ENCODE measurements around the gene TRAPPC12. TPM values are rescaled to one million over a fixed set of nuclear protein-coding genes. Genes with fewer than 3 reads are reported as not detected.

TRAPPC12 gene
- total RNA-seq, 1 experiment from 2014 or later = 86.0 TPM

- DNase-seq = no peak
- Histone ChIP-seq H3K14ac (ENCODE audit: insufficient read depth, low read length) (no peak overlapping the region), H3K56ac (ENCODE audit: insufficient read length, low read depth, low read length) (no peak overlapping the region), H3K4ac (ENCODE audit: low read depth, low read length) (no peak overlapping the region), H3K23ac (ENCODE audit: insufficient read length, low read depth, low read length) (no peak overlapping the region), H2AFZ (ENCODE audit: low read length) (no peak overlapping the region), H4K20me1 (ENCODE audit: control insufficient read depth, insufficient read depth, insufficient read length) (no peaks in the 10 kb centered on the region), H3K27me3 (ENCODE audit: insufficient read depth, low read length) (no peaks in the 10 kb centered on the region), H3K4me1 (ENCODE audit: insufficient read depth, low read length) (no peaks in the 10 kb centered on the region; the same call in 1 of the 2 replicates), H3T11ph (ENCODE audit: low read length) (no peak overlapping the region), H3K9me3 (ENCODE audit: control insufficient read depth, low read depth, low read length) (no peaks in the 10 kb centered on the region), H2BK15ac (ENCODE audit: low read depth, low read length) (no peak overlapping the region), H2AK5ac (ENCODE audit: insufficient read length, low read length) (no peak overlapping the region), H2BK12ac (ENCODE audit: insufficient read length, low read depth, low read length) (no peak overlapping the region), H3K79me1 (ENCODE audit: insufficient read depth, low read depth, low read length, poor library complexity, severe bottlenecking) (no peaks in the 10 kb centered on the region), H4K91ac (ENCODE audit: insufficient read length, low read depth, low read length) (no peak overlapping the region), H3K4me2 (ENCODE audit: insufficient read depth, insufficient read length, low read length) (no peak overlapping the region), H2BK120ac (ENCODE audit: low read depth, low read length, poor library complexity, severe bottlenecking) (no peak overlapping the region), H3K9ac (ENCODE audit: extremely low read depth, insufficient read length, low read length) (no peak overlapping the region), H4K8ac (replicated peaks; ENCODE audit: insufficient read length, low read depth, low read length) (no peak overlapping the region), H2BK5ac (ENCODE audit: insufficient read length, low read length) (no peak overlapping the region), H4K5ac (ENCODE audit: insufficient read length, low read depth, low read length) (no peak overlapping the region), H3K79me2 (ENCODE audit: insufficient read depth, low read length) (no peaks in the 10 kb centered on the region; the same call in 1 of the 2 replicates), H3K23me2 (ENCODE audit: insufficient read length, low read depth, low read length, poor library complexity, severe bottlenecking) (no peaks in the 10 kb centered on the region), H2BK20ac (ENCODE audit: low read depth, low read length, poor library complexity, severe bottlenecking) (no peak overlapping the region), H3K27ac (ENCODE audit: insufficient read length, low read depth, low read length) (no peak overlapping the region), H3K18ac (ENCODE audit: insufficient read length, low read depth, low read length) (no peak overlapping the region)
- peaks cover 10 to 18% of the 10 kb centered on the region in 2 experiments for H3K4me1 Mint-ChIP-seq
- no peaks in the 10 kb centered on the region for H3K27me3 Mint-ChIP-seq (ENCODE audit: low read depth)
- WGBS (ENCODE audit: extremely low coverage, insufficient read length, low lambda C conversion rate) = no CpG with 5 or more reads among the region's 7 CpGs
- H3K36me3 Mint-ChIP-seq (ENCODE audit: insufficient read depth in 1 of 3, low read depth in 3 of 3) = peaks cover 14 to 28% (median 15%) of the 10 kb centered on the region in 3 experiments
- TF ChIP-seq CTCF (conservative IDR thresholded peaks at IDR 0.05) = no peak
- H3K27ac Mint-ChIP-seq = no peak overlapping the region
- H3K4me3 Mint-ChIP-seq = no peak overlapping the region
- H3K9me3 Mint-ChIP-seq = no peaks in the 10 kb centered on the region
These were observed 33.9 kb upstream of the TRAPPC12 start for GRCh38 chr2:3345621-3346020.

All from H9 (cell line).